ENCODE measurements around the gene ZNF148.

The ZNF148 gene

GRCh38 chr3:125331243-125331642 is 43.9 kb downstream of the ZNF148 start:
- peak; percentile 34 for DNase-seq

DNA sequence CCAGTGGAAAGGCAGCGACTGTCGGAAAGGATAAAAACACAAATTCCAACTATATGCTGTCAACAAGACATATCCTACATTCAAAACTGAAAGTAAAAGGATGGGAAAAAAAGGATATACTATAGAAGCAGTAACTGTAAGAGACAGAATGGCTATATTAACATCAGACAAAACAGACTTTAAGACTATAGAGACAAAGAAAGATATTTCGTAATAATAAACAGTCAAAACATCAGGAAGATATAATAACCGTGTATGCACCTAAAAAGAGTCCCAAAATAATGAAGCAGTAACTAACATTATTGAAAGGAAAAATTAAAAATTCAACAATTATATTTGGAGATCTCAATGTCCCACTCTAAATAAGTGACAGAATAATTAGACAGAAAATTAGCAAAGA is 48.2 kb downstream of the ZNF148 start:
- DNase-seq, result no peak

DNA sequence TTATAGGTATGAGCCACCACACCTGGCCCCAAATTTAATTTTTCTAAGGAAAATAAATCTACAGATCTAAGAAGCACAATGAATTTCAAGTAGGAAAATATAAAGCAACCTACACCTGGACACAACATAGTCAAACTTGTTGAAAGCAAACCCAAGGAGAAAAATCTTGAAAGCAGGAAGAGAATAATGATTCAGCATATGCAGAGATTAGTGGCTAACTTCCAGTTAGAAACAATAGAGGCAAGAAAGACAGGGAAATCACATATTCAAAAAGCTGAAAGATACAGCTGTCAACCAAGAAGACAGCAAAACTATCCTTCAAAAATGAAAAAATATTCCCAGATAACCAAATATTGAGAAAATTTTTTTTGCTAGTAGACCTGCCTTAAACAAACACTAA is 49.4 kb downstream of the ZNF148 start:
- DNase-seq, result no peak

DNA sequence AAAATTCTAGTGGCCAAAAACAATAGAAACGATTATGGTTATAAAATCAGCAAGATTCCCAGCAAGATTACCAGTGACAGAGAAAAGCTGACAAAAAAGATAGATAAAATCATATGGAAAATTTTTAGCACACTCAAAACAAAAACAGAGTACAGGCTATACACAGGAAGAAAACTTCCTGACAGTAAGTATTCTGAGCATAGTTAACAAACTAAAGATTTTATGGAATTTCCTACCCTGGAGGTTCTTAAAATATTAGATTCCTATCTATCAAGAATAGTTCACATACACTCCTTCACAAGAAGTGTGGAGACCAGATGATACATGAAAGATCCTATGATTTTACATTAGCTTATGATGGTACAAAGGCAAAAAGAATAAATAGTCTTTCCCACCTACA is 50.8 kb downstream of the ZNF148 start:
- no peak for DNase-seq

DNA sequence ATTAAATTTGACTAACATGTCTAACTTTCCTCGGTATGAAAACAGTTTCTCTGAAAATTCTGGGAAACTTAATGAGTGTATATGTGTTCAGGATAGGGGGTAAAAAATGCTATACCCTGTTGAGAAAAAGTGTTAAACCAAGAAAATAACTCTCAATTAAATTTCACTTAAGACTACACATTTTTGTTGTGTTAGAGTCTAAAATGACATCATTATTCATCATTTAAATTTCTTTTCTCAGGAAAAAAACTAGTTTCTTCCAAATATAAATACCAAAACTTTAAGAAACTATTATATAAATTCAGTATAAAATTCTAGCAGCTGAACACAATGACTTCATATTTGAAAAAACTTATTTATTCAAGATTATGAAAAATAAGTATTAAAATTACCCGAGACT is 52.2 kb downstream of the ZNF148 start:
- no peak for DNase-seq

- no peak for DNase-seq
Observed at GRCh38 chr3:125322166-125322565, 53.0 kb downstream of the ZNF148 start.

- no peak for DNase-seq
Observed at GRCh38 chr3:125319765-125320164, 55.4 kb downstream of the ZNF148 start.

DNA sequence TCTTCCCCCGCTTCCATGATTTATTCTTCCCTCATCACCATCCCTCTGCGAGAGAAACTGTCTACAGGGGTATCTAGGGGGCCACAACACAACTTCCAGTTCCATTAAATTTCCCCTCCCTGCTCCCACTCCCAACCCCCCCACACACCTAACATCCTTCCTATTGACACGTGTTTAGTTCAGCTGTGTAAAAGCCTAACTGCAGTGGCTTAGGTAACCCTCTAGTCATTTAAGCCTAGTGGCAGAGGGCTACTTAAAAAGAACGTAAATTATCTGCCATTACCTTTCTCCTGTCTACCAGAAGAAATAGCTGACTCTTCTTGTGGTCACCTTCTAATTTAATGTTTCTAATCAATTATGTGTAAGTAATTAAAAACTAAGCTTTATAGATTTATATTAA is 56.3 kb downstream of the ZNF148 start:
- DNase-seq, result no peak

DNA sequence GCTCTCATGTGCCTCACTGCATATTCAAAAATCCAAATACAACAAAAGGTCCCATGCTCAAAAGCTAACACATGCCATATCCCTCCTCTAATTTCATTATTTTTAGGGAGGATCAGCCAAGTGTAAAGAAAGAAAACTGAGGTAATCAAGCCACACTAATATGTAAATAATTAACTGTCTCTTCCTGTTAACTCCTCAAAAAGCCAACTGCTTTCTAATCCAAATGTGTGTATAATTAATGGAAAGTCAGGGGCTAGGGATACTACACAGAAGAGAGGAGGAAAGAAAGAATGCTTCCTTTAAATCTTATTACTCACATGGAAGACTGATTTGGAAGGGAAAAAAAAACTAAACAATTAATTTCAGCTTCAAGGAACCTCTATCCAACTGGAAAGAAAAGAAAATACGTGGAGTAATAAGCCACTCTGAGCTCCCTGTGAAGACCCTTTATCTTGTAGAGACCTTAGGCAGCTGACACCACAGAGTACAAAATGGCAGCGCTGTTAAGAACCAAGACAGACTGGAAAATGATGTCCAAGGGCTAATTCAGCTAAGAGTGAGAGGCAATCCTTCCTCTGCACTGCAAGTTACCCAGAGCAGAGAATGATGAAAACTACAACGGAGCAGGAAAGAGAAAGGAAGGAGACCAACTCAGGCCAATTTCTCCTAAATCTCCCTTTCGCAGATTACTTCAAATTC is 56.8 kb downstream of the ZNF148 start:
- peak; percentile 85 for DNase-seq

DNA sequence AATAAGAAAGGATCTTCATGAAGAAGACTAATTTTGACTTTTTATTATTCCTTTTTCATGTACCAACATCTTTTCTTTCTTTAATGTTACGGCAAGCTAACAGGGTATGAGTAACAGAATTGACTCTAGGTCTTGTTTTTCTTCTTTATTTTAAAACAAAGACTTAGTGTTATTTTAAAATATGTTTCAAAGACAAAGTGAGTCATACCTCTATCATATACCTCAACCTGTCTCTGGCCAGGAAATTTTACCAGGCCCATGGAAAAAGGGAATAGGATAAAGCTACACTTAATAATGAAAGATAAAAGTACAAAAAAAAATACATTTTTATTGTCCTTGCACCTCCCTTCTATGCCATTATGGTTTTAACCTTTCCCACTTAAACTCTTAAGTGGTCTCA is 57.4 kb downstream of the ZNF148 start:
- no peak for DNase-seq

DNA sequence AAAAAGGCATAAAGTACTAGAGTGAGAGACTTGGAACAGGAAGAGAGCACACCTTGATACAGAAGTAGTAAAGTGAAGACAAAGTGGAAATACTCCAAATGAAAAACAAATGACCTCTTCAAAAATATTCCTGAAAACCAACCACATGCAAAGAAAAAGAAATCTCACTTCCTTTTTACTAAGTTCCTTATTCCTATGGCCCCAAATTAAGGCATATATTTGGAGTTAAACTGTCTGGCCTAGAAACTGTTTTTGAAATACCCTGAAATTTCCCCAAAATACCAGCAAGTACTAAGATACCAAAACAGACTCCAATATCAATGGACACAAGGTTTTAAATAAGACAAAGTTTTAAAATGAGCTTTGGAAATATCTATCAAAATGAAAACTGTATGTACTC is 58.2 kb downstream of the ZNF148 start:
- no peak for DNase-seq

DNA sequence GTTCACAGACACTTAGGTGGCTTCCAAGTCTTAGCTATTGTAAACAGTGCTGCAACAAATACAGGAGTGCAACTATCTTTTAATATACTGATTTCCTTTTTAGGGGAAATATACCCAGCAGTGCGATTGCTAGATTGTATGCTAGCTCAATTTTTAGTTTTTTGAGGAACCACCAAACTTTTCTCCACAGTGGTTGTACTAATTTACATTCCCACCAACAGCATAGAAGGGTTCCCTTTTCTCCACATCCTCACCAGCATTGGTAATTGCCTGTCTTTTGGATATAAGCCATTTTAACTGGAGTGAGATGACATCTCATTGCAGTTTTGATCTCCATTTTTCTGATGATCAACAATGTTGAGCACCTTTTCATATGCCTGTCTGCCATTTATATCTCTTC is 58.9 kb downstream of the ZNF148 start:
- DNase-seq, result no peak

GRCh38 chr3:125313060-125313635 is 62.0 kb downstream of the ZNF148 start:
- peak; percentile 21 for DNase-seq

- DNase-seq, result no peak
Observed at GRCh38 chr3:125310623-125311081, 64.5 kb downstream of the ZNF148 start.

GRCh38 chr3:125309476-125309875 is 65.6 kb downstream of the ZNF148 start:
- no peak for DNase-seq

GRCh38 chr3:125306620-125307019 is 68.5 kb downstream of the ZNF148 start:
- no peak for DNase-seq

- no peak for DNase-seq
Observed at GRCh38 chr3:125302932-125303331, 72.2 kb downstream of the ZNF148 start.

GRCh38 chr3:125300416-125300815 is 74.7 kb downstream of the ZNF148 start:
- no peak for DNase-seq

- DNase-seq, result no peak
Observed at GRCh38 chr3:125294411-125294810, 80.7 kb downstream of the ZNF148 start.

- no peak for DNase-seq
Observed at GRCh38 chr3:125292015-125292414, 83.1 kb downstream of the ZNF148 start.

DNA sequence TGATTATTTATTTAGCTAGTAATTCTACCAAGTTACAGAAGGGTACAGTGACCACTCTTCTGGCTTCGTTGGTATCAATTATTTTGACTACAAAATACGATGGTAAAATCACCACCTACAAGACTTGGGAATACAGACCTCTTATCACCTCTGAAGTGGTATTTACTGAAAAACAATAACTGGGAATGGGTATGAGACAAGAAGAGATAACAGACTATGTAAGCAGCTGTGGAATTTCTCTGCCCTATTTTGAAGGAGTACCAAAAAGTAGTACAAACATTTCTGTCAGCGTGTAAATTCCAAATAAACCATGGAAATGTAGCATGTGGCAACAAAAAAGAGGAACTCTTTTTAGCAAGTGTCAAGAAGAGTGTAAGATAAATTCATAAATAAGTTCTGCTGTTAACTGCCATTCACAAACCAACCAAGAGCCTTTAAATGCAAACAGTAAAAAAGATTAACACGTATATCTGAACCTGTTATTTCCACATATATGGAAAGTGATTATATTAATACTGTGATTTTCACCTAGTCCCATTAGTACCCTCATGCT is 85.6 kb downstream of the ZNF148 start:
- no peak for DNase-seq

DNA sequence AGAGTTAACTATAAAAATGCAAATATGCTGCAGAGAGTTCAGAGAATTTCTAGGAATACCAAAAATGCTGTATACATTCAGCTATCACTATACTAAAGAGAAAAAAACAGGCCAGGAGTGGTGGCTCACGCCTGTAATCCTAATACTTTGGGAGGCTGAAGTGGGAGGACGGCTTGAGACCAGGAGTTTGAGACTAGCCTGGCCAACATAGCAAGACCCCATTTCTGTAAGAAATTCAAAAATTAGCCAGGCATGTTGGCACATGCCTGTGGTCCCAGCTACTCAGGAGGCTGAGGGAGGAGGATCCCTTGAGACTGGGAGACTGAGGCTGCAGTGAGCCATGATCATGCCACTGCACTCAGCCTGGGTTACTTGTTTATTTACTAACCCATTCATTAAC is 87.9 kb downstream of the ZNF148 start:
- no peak for DNase-seq

GRCh38 chr3:125281381-125281780 is 93.7 kb downstream of the ZNF148 start:
- no peak for DNase-seq

DNA sequence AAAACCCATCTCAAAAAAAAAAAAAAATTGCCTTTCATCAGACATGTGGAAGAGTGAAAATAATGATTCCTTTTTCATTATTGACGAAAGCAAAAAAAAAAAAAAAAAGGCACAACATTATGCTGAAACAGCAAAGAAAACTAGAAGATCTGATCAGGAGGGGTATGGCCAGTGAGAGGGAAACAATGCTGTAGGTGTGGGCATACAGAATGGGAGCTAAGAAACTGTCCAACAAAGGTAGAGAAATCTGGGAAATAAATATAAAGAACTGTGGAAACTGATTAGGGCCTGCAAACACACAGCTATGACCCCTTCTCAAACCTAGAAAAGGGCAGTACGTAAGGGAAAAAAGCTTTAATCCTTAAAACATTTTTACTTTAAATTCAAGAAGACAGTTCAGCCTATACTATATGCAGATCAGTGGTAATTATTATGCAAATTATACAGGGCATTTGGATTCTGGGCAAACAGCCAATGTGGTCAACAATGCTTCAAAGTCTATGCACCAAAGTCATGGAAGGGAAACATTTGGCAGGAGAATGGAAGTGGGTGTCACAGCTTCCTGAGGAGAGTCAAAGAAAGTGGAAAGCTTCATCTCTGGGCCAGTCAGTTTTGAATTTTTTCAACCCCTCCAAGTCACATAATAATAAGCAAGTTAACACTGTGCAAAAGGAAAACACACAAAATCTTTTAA is 94.3 kb downstream of the ZNF148 start:
- peak; percentile 9 for DNase-seq

Measured in kidney glomerular epithelial cell (primary cell).